Neuronal stem cell (in vitro differentiated cells): Measurements from ENCODE around the gene CD151.

ENCODE experiments used
- DNase-seq: peaks from one replicate; pipeline ENCODE4 v3.0.0-alpha.2; 2013; ENCODE audit warnings: low spot score
- H2AFZ ChIP-seq: one replicate; pipeline ENCODE4 v1.6.1; 2013; ENCODE audit warnings: mild to moderate bottlenecking, low read length, inconsistent platforms
- H2AK5ac ChIP-seq: 2 replicates; pipeline ENCODE4 v1.6.1; 2013; ENCODE audit warnings: low read depth, mild to moderate bottlenecking, inconsistent platforms, low read length, moderate library complexity, mixed read lengths
- H2BK120ac ChIP-seq: 2 replicates; pipeline ENCODE4 v1.6.1; 2013; ENCODE audit warnings: low read depth, mild to moderate bottlenecking, inconsistent platforms, low read length, moderate library complexity, mixed read lengths
- H2BK12ac ChIP-seq: one replicate; pipeline ENCODE4 v1.6.1; 2013; ENCODE audit warnings: low read length, inconsistent platforms
- H2BK15ac ChIP-seq: 2 replicates; pipeline ENCODE4 v1.6.1; 2013; ENCODE audit warnings: mild to moderate bottlenecking, low read length, inconsistent platforms, mixed read lengths
- H2BK5ac ChIP-seq: one replicate; pipeline ENCODE4 v1.6.1; 2013; ENCODE audit warnings: inconsistent platforms, mild to moderate bottlenecking, low read length, moderate library complexity
- H3K14ac ChIP-seq: one replicate; pipeline ENCODE4 v1.6.1; 2013; ENCODE audit warnings: low read length, inconsistent platforms
- H3K18ac ChIP-seq: 2 replicates; pipeline ENCODE4 v1.6.1; 2013; ENCODE audit warnings: low read length, inconsistent platforms
- H3K23ac ChIP-seq: 2 replicates; pipeline ENCODE4 v1.6.1; 2013; ENCODE audit warnings: low read depth, mild to moderate bottlenecking, mixed read lengths, low read length, inconsistent platforms; ENCODE audit not compliant: poor library complexity
- H3K27ac ChIP-seq: replicated peaks from 3 replicates; pipeline ENCODE4 v1.5.1; 2013; ENCODE audit warnings: low read length, inconsistent platforms
- H3K27me3 ChIP-seq, 3 experiments: 2 replicates each; pipeline ENCODE4 v1.6.1; 2013; ENCODE audit warnings: low read length in 3 of 3, mild to moderate bottlenecking in 2 of 3, inconsistent platforms in 1 of 3, low read depth in 1 of 3, mixed read lengths in 1 of 3, moderate library complexity in 1 of 3; ENCODE audit not compliant: control insufficient read depth in 3 of 3, insufficient read depth in 3 of 3
- H3K36me3 ChIP-seq, 2 donors: replicated peaks in 1 of 2; 2 replicates each; pipeline ENCODE4 v1.6.1; 2013; ENCODE audit warnings: low read length in 2 of 2; ENCODE audit not compliant: control insufficient read depth in 2 of 2, insufficient read depth in 2 of 2
- H3K4ac ChIP-seq: 2 replicates; pipeline ENCODE4 v1.6.1; 2013; ENCODE audit warnings: inconsistent platforms, mild to moderate bottlenecking, low read length, moderate library complexity
- H3K4me1 ChIP-seq, 2 donors: 1 replicate in 1 of 2; 2 replicates in 1 of 2; pipeline ENCODE4 v1.6.1; 2013; ENCODE audit warnings: low read length in 2 of 2, low read depth in 1 of 2; ENCODE audit not compliant: control insufficient read depth in 2 of 2, insufficient read depth in 1 of 2
- H3K4me2 ChIP-seq: one replicate; pipeline ENCODE4 v1.6.1; 2013; ENCODE audit warnings: mild to moderate bottlenecking, low read length, inconsistent platforms; ENCODE audit not compliant: insufficient read depth, poor library complexity, severe bottlenecking
- H3K4me3 ChIP-seq, 2 donors: 2 replicates each; pipeline ENCODE4 v1.5.1; 2013; ENCODE audit warnings: low read length in 2 of 2, mild to moderate bottlenecking in 2 of 2, inconsistent platforms in 1 of 2, moderate library complexity in 1 of 2
- H3K79me1 ChIP-seq: one replicate; pipeline ENCODE4 v1.6.1; 2013; ENCODE audit warnings: low read depth, mild to moderate bottlenecking, inconsistent platforms, low read length, moderate library complexity
- H3K9ac ChIP-seq: one replicate; pipeline ENCODE4 v1.6.1; 2013; ENCODE audit warnings: mild to moderate bottlenecking, low read depth, low read length, inconsistent platforms; ENCODE audit not compliant: poor library complexity
- H3K9me3 ChIP-seq, 2 donors: replicated peaks in 1 of 2; 2 replicates each; pipeline versions ENCODE3 to v1.6.1; 2013; ENCODE audit warnings: low read length in 2 of 2, mild to moderate bottlenecking in 2 of 2, inconsistent platforms in 1 of 2, low read depth in 1 of 2, mixed read lengths in 1 of 2, moderate library complexity in 1 of 2; ENCODE audit not compliant: control insufficient read depth in 2 of 2, insufficient read depth in 1 of 2
- H4K8ac ChIP-seq: one replicate; pipeline ENCODE4 v1.6.1; 2013; ENCODE audit warnings: low read depth, mild to moderate bottlenecking, inconsistent platforms, low read length, moderate library complexity
- H4K91ac ChIP-seq: one replicate; pipeline ENCODE4 v1.6.1; 2013; ENCODE audit warnings: low read length, low read depth, mild to moderate bottlenecking, inconsistent platforms; ENCODE audit not compliant: poor library complexity
- WGBS, 2 donors: extraction: QIAGEN DNeasy Blood & Tissue Kit; methylation state at CpG; one replicate each; pipeline ENCODE4 v1.1.7; 2013; ENCODE audit warnings: missing lambda C conversion rate in 2 of 2, mixed read lengths in 1 of 2; ENCODE audit not compliant: insufficient read length in 2 of 2, insufficient replicate concordance in 1 of 2; ENCODE audit errors: extremely low coverage in 2 of 2; 5-methylcytosine and 5-hydroxymethylcytosine counted together

Gene CD151

DNA sequence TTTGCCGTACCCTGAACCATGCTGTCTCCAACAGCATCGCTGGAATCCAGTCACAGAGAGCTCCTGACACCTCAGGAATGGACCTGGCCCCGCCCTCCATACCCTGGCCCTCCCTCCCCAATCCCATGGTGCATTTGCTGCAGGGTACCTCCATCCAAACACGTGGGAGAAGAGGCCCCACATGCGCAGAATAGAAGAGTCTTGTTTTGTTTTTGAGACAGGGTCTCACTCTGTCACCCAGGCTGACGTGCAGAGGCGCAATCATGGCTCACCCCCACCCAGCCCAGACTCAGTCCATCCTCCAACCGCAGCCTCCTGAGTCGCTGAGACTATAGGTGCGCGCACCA, 16.3 kb upstream of the CD151 start:
- Histone ChIP-seq H2AK5ac (peak overlapping the region; percentile 10), H3K27ac (no peak overlapping the region), H3K9ac (no peak overlapping the region), H2AFZ (no peak overlapping the region), H3K18ac (no peak overlapping the region), H3K36me3 (peaks cover 25 to 36% of the 10 kb centered on the region in 2 donors), H3K79me1 (peaks cover 11% of the 10 kb centered on the region), H2BK120ac (no peak overlapping the region), H2BK5ac (no peak overlapping the region), H4K91ac (no peak overlapping the region), H3K4ac (no peak overlapping the region), H3K4me1 (peaks cover 12 to 15% of the 10 kb centered on the region in 2 donors), H3K23ac (no peak overlapping the region), H2BK15ac (no peak overlapping the region), H3K27me3 (no peaks in the 10 kb centered on the region), H3K4me2 (no peak overlapping the region), H4K8ac (no peak overlapping the region), H3K4me3 (no peak overlapping the region), H2BK12ac (no peak overlapping the region), H3K14ac (no peak overlapping the region), H3K9me3 (peaks cover 0 to 2% of the 10 kb centered on the region in 2 donors)
- DNase-seq = no peak
- WGBS, 2 donors = no CpG with 5 or more reads among the region's 11 CpGs

DNA sequence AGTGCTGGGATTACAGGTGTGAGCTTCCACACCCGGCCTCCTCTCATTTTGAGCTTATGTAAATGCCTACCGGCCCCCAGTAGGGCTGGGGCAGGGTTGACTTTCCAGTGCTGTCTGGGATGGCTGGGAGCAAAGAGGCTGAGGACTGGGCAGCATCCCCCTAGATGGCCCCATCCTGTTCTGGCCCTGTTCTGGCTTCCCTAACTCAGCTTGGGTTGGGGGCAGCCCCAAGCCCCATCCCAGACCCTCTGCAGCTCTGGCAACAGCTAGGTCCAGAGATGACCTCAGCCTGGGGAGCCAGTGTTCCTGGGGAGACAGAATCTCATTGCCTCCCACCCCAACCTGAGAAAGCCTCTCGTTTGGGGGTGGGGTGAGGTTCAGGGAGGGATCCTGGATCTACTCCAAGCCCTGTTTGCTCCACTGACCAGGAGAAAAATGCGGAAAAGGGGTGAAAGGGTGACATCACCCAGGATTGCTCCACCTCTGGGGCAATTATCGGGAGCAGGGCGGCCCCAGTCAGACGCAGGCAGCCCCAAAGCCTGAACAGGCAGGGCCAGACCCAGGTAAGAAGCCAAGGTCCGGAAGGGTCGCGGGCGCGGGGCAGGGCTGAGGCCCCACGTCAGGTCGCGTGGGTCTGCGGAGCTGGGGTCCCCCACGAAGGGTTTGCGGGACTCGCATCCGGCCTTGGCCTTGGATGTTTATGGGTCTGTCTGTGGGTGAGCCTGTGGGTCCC, 14.2 kb upstream of the CD151 start, which contains the start of gene PNPLA2:
Gene PNPLA2, plus strand, starts transcription at position 519 of the 733 bp plus-strand sequence. CDS start 805 bp downstream, outside the sequence.
- Histone ChIP-seq H4K91ac (no peak within 1 kb of the TSS), H2AK5ac (peak within 1 kb of the TSS; percentile 100), H3K27me3 (no peaks in the 10 kb centered on the region), H2BK12ac (peak within 1 kb of the TSS; percentile 60), H3K36me3 (peaks cover 4 to 30% of the 10 kb centered on the region in 2 donors), H3K23ac (peak within 1 kb of the TSS; percentile 98), H3K18ac (peak within 1 kb of the TSS; percentile 99), H2BK15ac (peak within 1 kb of the TSS; percentile 96), H3K9ac (peak within 1 kb of the TSS; percentile 95), H3K4me3 (peak within 1 kb of the TSS; percentile 92 to 99), H2BK5ac (peak within 1 kb of the TSS; percentile 87), H3K14ac (peak within 1 kb of the TSS; percentile 94), H2BK120ac (no peak within 1 kb of the TSS), H3K27ac (peak within 1 kb of the TSS; percentile 67), H3K4me2 (peak within 1 kb of the TSS; percentile 83), H3K4me1 (peaks cover 12 to 15% of the 10 kb centered on the region in 2 donors), H4K8ac (no peak within 1 kb of the TSS), H2AFZ (peak within 1 kb of the TSS; percentile 94), H3K79me1 (peaks cover 7% of the 10 kb centered on the region), H3K4ac (peak within 1 kb of the TSS; percentile 37), H3K9me3 (peaks cover 0 to 2% of the 10 kb centered on the region in 2 donors)
- DNase-seq = no peak
- WGBS, 2 donors = no CpG with 5 or more reads among the region's 20 CpGs

DNA sequence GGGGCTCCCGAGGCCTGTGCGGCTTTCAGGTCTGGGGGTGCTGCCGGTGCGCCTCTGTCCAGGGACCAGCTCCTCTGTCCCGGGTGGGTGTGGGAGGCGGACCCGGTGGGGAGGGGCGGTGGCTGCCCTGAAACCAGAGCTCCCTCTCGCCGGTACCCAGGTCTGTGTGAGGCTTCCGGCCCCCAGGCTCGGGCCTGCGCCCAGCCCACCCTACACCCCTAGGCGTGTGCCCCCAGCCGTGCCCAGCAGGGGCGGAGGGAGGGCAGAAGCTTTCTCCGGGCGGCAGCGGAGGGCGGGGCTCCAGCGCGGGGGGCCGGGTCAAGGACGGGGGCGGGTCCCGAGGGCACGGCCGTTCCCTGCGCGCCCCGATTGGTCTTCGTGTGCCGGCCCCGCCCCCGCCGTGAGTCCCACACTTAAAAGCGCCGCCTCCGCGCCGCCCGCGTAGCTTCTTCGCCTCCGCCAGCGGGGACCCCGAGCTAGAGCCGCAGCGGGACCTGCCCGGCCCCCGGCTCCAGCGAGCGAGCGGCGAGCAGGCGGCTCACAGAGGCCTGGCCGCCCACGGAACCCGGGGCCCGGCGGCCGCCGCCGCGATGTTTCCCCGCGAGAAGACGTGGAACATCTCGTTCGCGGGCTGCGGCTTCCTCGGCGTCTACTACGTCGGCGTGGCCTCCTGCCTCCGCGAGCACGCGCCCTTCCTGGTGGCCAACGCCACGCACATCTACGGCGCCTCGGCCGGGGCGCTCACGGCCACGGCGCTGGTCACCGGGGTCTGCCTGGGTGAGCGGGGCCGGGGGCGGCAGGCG, 13.4 kb upstream of the CD151 start:
- Histone ChIP-seq H2AK5ac (peak overlapping the region; percentile 100), H3K9me3 (peaks cover 0 to 2% of the 10 kb centered on the region in 2 donors), H3K79me1 (peaks cover 5% of the 10 kb centered on the region), H3K4me1 (peaks cover 12 to 15% of the 10 kb centered on the region in 2 donors), H3K9ac (peak overlapping the region; percentile 95), H2BK12ac (peak overlapping the region; percentile 60), H2BK15ac (peak overlapping the region; percentile 96), H2BK120ac (no peak overlapping the region), H3K4me2 (peak overlapping the region; percentile 83), H3K4me3 (peak overlapping the region; percentile 92 to 99), H2BK5ac (peak overlapping the region; percentile 87), H3K23ac (peak overlapping the region; percentile 98), H2AFZ (peak overlapping the region; percentile 94), H4K91ac (no peak overlapping the region), H3K14ac (peak overlapping the region; percentile 94), H3K36me3 (peaks cover 0 to 33% of the 10 kb centered on the region in 2 donors), H3K27me3 (no peaks in the 10 kb centered on the region), H3K18ac (peak overlapping the region; percentile 99), H3K4ac (peak overlapping the region; percentile 37), H3K27ac (peak overlapping the region; percentile 67), H4K8ac (no peak overlapping the region)
- peak; percentile 87 for DNase-seq
- no CpG with 5 or more reads among the region's 96 CpGs for WGBS, 2 donors
